Renal pelvis (tissue), 12 donors: ENCODE measurements around the gene NIPAL3. TPM values are rescaled to one million over a fixed set of nuclear protein-coding genes. Genes with fewer than 3 reads are reported as not detected.
A peak's percentile ranks its signal among the peaks of the same experiment; 100 is the strongest.

Experiments
- DNase-seq: peaks from one replicate; pipeline ENCODE4 v3.0.0-alpha.2; 2013
- long read RNA-seq, 16 experiments: transcript quantifications; one replicate each; lab custom pipeline, GENCODE V29; 2026
- polyA plus RNA-seq, 3 donors: library from polyadenylated mRNA; unstranded; fragments of 120-200 nt; gene quantifications; one replicate each; pipeline ENCODE4 v1.2.1, GENCODE V29; 2013; ENCODE audit not compliant: insufficient read length in 3 of 3

NIPAL3 gene
- 10 to 100 TPM; 18.3 to 25.4 (median 22.2) TPM for polyA plus RNA-seq
- long read RNA-seq, donor 1, partial matches to known transcripts = 0 of 5 reads
- long read RNA-seq, donor 1, other reads (novel, unspliced or antisense) = 0 of 5 reads
- long read RNA-seq, donor 2, partial matches to known transcripts = 0 of 2 reads
- long read RNA-seq, donor 2, other reads (novel, unspliced or antisense) = 0 of 2 reads
- long read RNA-seq, donor 3, partial matches to known transcripts = 0 of 5 reads
- long read RNA-seq, donor 3, other reads (novel, unspliced or antisense) = 0 of 5 reads
- long read RNA-seq, donor 4, partial matches to known transcripts = 0 of 2 reads
- long read RNA-seq, donor 4, other reads (novel, unspliced or antisense) = 0 of 2 reads
- long read RNA-seq, donor 5, partial matches to known transcripts = 0 of 1 reads
- long read RNA-seq, donor 5, other reads (novel, unspliced or antisense) = 0 of 1 reads
- long read RNA-seq, donor 6, partial matches to known transcripts = 0 of 4 reads
- long read RNA-seq, donor 6, other reads (novel, unspliced or antisense) = 0 of 4 reads
- long read RNA-seq, donor 7, partial matches to known transcripts = 5 of 7 reads
- long read RNA-seq, donor 7, other reads (novel, unspliced or antisense) = 0 of 7 reads
- long read RNA-seq, donor 8, partial matches to known transcripts = 0 of 3 reads
- long read RNA-seq, donor 8, other reads (novel, unspliced or antisense) = 0 of 3 reads
- long read RNA-seq, donor 9, full-length matches to known transcripts = 5 of 5 reads
- long read RNA-seq, donor 9, partial matches to known transcripts = 0 of 5 reads
- long read RNA-seq, donor 9, other reads (novel, unspliced or antisense) = 0 of 5 reads
- long read RNA-seq, donor 10, partial matches to known transcripts = 0 of 1 reads
- long read RNA-seq, donor 10, other reads (novel, unspliced or antisense) = 0 of 1 reads
- long read RNA-seq, donor 11, partial matches to known transcripts = 0 of 3 reads
- long read RNA-seq, donor 11, other reads (novel, unspliced or antisense) = 0 of 3 reads
- long read RNA-seq, donor 12, partial matches to known transcripts = 49 of 52 reads
- long read RNA-seq, donor 12, other reads (novel, unspliced or antisense) = 0 of 52 reads
- long read RNA-seq, donor 13, partial matches to known transcripts = 0 of 2 reads
- long read RNA-seq, donor 13, other reads (novel, unspliced or antisense) = 0 of 2 reads
- long read RNA-seq, donor 14 = 0 reads
- long read RNA-seq, donor 15, transcript NIPAL3-204 (12 exons, 1,711 nt) = major isoform, 5 of 6 reads
- long read RNA-seq, donor 15, partial matches to known transcripts = 0 of 6 reads
- long read RNA-seq, donor 15, other reads (novel, unspliced or antisense) = 0 of 6 reads
- long read RNA-seq, donor 16, partial matches to known transcripts = 0 of 2 reads
- long read RNA-seq, donor 16, other reads (novel, unspliced or antisense) = 0 of 2 reads

GRCh38 chr1:24415334-24415909 is at the start of gene NIPAL3:
Gene NIPAL3 (plus strand): TSS chr1:24415802. CDS start chr1:24419548, 3,746 bp downstream.
- DNase-seq = peak; percentile 99

- no peak for DNase-seq
Observed at GRCh38 chr1:24366707-24367106, 48.9 kb upstream of the NIPAL3 start.

DNA sequence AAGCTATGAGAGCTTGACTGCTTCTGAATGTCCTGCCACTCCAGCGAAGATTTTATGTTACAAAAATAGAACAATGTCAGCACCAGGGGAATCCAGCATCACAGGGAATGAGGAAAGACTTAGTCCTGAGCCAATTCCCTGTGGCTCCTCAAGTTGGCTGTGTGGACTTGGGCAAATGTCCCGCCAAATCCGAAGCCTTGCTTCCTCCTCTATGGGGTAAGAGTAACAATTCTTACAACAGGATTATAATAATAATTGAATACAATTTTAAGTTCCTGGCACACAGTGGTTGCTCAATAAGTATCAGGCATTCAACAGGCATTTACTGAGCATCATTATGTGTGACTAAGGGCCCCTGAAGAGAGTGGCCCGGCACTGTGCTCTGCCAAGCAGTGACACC is 46.4 kb upstream of the NIPAL3 start:
- DNase-seq = no peak

- no peak for DNase-seq
Observed at GRCh38 chr1:24369801-24370200, 45.8 kb upstream of the NIPAL3 start.

- DNase-seq = no peak
Observed at GRCh38 chr1:24373044-24373443, 42.6 kb upstream of the NIPAL3 start.

GRCh38 chr1:24373710-24374109 is 41.9 kb upstream of the NIPAL3 start:
- no peak for DNase-seq

DNA sequence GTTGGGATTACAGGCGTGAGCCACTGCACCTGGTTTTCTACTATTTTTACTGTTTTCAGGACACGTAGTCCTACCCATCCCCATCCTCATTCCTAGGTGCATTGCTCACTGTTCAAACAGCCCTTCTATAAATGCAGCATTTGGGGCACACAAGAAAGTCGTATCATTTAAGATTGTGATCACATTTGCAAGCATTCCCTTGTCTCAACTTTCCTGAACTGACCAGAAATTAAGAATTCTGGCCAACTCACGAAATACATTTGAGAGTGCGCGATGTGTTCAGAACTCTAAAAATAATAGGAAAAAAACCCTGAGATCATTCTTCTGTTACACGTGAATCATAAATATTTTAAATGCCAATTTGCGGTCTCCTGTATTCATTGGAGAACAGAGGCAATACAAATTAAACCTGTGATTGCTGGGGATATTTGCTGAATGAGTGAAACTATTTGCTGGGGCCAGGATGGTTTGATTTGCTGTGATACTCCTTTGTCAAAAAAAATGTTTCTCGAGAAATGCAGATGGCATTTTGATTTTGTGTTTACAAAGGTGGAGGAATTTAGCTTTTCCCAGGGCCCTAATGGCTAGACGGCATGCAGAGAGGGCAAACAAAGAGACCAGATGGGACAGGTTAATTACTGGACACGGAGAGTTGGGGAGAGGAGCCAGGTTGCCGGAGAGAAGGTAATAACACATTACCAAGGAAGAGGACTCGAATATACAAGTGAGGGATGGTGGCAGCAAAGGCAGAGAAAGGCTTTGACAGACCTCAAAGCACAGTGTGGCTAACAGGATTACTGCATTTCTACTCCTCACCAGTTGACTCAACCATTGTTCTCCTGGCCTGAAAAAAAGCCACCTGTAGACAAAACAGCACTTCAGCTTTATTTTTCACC is 40.5 kb upstream of the NIPAL3 start:
- no peak for DNase-seq

- no peak for DNase-seq
Observed at GRCh38 chr1:24379733-24380315, 35.8 kb upstream of the NIPAL3 start.

DNA sequence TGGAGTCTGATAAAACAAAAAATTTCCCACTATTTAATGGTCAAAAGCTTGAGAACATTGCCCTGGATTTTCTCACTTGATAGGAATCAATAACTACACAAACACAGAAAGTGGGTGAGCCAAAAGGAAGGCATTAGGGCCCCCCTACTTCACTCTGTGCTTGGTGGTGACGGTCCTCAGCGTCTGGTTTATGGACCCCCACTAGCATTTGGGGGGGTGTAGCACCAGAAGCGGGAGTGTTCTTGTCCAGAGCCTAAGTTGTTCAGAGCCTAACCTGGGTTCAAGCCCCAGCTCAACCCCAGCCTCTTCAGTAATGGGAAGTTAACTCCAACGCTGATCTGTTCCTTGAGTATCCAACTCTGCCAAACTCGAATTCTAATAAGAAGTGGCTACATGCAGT is 35.1 kb upstream of the NIPAL3 start:
- no peak for DNase-seq

DNA sequence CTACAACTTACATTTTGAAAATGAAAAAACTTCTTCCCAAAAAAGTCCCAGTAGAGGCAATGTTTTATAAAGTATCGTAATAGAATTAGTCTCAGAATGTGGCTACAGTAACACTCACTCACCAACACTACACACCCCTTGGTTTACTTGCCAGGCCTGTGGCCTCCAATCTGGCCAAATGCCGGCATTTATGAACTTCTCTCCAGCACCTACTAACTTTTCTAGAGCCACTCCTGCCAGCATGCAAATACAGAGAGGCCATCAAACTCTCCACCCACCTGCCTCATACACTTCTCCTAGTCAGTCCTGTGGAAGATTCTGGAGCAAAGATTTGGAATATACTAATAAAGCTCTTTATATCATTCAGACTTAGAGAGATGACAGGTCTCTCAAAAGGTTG is 34.3 kb upstream of the NIPAL3 start:
- no peak for DNase-seq

DNA sequence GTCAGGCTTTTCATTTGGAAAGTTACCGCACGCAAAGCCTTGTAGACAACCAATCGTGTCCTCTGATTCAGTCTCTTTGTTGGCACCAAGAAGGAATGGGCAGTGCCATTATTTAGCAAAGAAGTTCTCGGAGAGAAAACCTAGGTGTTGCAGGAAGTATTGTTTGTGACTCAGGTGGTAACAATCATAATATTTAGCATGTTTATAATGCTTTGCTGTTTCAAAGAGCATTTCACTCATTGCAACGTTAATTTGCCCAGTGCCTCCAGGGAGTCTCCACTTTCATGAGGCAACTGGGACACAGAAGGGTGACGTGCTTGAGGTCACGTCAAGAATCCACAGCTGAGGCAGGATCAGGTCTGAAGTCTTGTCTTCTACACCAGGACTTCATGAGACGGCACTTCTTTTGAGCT is 33.4 kb upstream of the NIPAL3 start:
- no peak for DNase-seq

DNA sequence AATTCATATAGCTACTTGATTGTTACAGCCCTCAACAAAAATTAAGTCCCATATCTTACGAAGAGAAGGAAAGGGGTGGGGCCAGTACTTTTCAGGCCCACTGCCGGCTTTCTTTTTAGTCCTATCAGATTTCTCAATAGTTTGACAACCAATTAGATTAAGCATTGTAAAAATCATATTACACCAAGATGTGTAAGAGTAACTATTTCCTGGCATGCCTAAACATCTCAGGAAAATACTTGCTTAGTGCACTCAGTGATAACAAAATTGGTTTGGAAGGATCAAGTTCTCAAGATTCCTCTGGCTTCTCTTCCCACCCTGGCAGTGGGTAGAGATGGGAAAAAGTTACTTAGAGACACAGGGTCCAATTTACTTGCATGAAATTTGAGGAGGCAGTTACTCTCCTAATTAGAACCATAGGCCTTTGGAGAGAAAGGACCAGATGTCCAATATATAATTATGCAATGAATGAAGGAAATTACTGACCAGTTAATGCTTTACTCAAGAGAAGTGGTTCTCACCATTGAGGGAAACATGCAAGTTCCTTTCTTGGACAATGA is 32.1 kb upstream of the NIPAL3 start:
- no peak for DNase-seq

DNA sequence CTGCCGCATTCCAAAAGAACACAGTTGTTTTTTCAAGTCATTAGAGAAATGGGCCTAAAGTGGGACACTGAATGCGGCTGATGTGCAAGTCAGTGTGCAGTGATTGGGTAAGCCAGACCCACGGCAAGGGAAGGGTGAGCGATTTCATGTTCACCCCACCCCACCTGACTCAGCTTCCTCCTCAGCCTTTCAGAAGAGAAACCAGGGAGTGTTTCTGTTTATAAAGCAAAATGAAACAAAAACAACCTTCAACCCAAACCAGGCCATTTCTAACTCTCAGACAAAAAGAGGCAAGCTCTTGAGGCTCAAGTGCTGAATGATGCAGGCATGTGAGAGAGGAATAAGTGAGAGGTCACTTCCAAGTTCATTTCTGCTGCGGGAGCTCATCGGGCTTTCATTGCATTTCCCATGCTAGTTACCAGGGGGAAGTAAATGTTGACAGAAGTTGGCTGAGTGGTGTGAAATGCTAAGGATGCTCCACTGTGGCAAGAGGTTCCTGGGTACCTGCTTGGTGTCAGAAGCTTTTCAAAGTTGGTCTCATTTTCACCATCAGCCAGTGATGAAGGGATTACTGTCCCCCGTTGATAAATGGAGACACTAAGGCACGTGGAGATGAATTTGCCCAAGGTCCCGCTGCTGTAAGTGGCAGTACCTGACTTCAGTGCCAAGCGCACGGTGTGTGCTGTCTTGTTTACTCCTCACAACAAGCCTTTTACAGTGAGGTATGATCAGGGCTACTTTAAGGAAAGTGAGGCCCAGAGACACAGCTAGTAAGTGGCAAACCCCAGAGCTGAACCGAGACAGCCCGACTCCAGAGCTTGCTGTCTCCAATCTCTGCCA is 31.1 kb upstream of the NIPAL3 start:
- DNase-seq = no peak

GRCh38 chr1:24385160-24385940 is 30.3 kb upstream of the NIPAL3 start:
- no peak for DNase-seq

GRCh38 chr1:24386241-24386640 is 29.4 kb upstream of the NIPAL3 start:
- DNase-seq = no peak

GRCh38 chr1:24386931-24387330 is 28.7 kb upstream of the NIPAL3 start:
- DNase-seq = no peak

DNA sequence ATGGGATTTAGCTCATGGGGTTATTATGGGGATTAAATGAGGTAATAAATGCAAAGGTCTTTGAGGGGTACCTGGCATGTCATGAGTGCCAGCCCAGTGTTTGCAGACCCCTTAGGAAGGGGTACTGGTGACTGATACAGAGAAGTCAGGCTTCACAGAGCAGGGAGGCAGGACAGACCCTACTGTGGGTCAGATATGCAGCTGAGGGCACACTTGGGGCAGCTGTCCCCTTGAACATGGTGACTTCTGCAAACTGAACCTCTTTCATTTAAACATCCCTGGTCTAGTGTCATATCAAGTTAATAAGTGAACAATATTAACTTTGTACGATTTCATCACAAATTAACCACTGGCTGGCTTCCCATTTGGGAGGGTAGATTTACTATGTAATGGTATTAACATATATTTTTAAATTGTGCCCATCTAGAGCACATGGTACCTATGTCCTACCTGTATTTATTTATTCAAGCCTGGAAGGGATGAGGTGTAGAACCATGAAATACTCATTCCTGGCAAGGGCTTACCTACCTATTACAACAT is 27.9 kb upstream of the NIPAL3 start:
- DNase-seq = no peak
